GM18909 (cell line): ENCODE data around the gene KIF14.

Experiments
- ATAC-seq: cut with Tn5 transposase; IDR thresholded peaks from one replicate; pipeline ENCODE4 v1.9.1; 2021; ENCODE audit warnings: mild to moderate bottlenecking; ENCODE audit not compliant: unreplicated experiment, poor library complexity

Gene KIF14, protein sequence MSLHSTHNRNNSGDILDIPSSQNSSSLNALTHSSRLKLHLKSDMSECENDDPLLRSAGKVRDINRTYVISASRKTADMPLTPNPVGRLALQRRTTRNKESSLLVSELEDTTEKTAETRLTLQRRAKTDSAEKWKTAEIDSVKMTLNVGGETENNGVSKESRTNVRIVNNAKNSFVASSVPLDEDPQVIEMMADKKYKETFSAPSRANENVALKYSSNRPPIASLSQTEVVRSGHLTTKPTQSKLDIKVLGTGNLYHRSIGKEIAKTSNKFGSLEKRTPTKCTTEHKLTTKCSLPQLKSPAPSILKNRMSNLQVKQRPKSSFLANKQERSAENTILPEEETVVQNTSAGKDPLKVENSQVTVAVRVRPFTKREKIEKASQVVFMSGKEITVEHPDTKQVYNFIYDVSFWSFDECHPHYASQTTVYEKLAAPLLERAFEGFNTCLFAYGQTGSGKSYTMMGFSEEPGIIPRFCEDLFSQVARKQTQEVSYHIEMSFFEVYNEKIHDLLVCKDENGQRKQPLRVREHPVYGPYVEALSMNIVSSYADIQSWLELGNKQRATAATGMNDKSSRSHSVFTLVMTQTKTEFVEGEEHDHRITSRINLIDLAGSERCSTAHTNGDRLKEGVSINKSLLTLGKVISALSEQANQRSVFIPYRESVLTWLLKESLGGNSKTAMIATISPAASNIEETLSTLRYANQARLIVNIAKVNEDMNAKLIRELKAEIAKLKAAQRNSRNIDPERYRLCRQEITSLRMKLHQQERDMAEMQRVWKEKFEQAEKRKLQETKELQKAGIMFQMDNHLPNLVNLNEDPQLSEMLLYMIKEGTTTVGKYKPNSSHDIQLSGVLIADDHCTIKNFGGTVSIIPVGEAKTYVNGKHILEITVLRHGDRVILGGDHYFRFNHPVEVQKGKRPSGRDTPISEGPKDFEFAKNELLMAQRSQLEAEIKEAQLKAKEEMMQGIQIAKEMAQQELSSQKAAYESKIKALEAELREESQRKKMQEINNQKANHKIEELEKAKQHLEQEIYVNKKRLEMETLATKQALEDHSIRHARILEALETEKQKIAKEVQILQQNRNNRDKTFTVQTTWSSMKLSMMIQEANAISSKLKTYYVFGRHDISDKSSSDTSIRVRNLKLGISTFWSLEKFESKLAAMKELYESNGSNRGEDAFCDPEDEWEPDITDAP (N-terminal part only)

DNA sequence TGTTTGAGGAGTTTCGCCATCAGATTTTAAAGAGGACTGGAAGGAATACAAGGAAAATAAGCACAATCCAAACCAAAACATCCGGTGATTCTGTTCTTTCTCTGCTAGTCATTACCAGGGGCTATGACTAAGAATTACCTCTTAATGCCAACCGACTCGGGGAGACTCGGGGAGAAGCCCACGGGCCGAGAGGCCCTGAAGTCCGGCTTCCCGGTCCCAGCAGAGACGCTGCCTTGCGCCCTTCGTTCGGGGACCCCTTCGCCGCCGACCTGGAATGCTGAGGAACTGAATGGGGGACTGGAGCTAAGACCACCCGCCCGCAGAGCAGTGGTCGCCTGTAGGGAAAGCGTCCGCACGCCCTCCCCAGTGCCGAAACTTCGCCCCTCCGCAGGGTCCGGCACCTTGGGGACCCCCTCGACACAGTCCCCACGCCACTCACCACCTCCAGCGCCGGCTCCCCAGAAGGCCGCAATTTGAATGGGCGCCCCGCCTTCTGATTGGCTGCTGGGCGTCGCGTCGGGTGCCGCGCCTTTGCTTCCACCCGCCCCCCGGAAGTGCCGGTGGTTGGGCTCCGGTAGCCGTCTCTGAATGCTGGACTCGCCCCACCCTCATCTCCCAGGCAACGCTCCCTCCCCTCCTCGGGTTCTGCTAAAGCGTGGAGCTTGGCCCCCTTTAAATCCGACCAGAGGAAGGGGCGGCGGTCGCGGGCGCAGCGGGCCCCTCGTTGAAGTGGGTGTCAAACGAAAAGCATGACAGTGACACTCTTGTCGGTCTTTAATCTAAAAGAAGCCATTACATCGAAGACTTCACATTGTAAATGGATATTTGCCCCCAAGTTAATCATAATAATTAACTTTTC lies at the start of gene KIF14:
Gene KIF14, minus strand, starts transcription at position 479 of the 859 bp plus-strand sequence. CDS start 2,028 bp downstream, outside the sequence.
- peak; percentile 97 for ATAC-seq

DNA sequence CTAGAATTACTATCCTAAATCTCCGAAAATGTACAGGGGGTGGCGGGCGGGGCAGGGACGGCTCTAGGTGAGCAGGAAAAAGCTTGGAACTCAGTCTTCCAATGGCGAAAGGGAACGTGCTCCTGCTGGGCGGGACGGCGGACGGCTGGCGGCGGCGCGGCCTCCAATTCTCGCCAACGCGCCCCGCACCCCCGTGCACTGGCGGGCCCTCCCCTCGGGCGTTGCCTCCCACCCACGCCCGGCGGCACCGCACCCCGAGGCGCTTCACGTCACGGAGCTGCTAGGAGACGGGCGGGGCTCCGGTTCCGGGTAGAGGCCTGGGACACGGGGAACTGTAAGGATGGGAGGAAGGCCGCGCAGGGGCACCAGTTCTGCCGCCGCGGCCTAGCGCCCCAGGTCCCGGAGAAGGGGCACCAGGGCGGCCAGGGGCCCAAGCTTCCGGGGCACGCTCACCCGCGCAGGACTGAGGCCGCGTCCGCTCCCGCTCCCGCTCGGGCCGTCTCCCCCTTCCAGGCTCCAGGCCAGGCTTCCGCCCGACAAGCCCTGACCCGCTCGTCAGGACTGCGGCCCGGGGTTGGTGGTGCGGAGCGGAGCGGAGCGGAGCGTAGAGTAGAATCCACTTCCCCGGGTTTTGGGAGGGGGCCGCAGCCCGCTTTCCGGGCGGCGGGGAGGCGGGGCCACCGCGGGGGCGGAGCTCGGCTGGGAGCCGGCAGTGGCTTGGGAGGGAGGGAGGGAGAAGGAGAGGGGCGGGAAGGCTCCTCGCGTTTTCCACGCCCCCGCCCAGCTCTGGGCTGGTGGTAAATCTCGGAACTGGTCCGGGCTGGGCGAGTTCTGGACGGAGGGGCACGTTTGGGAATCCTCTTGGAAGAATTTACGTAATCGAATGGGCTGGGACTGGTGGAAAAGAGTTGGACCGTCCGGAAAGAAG lies 49.0 kb upstream of the KIF14 start, which contains the start of gene DDX59:
Gene DDX59, minus strand, starts transcription at position 594 of the 928 bp plus-strand sequence. CDS start 3,167 bp downstream, outside the sequence.
- ATAC-seq: peak; percentile 88

DNA sequence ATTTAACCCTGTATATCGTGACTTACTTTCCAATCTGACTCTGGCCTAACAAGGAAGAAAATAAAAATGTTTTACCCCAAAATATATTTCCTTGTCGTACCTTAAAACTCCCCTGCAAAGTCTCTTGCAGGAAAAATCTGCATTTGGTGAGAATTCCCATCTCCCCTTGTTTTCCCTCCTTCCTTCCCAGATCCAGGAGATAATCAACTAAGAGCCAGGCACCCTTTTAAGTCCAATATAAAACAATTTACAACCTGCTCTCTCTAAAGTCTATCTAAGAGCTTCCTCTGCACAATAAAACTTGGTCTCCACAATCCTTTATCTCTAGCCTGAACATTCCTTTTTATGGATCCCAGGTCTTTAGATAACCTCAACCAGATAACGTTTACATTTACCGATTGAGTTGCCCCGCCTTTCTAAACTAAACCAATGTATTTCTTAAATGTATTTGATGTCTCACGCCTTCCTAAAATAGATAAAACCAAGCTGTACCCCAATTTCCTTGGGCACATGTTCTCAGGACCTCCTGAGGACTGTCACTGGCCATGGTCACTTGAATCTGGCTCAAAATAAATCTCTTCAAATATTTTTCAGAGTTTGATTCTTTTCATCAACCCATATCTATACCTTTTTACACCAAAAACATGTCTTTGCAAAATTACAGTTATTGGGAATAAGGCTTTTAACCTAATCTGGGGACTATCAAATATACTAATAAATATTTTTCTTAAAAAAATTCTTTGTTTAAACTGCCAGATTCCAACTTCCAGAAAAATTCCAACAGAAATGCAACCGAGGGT lies 48.2 kb upstream of the KIF14 start:
- ATAC-seq: no peak

DNA sequence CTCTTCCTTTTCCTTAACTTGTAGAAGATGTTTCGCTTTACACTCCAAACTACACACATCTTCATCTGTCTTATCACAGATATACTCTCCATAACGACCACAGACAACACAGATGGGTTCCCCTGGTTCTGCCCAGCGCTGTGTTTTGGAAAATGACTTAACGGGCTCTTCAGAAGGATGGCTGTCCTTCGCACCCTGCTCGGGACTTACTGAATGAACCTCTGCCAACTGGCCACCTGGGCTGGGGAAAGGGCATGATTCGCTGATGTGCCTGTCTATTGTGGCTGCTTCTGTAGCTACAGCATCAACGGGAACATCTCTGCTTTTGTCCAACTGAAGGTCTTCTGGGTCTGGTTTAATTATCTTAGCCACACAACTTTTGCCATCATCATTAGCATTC lies 45.8 kb upstream of the KIF14 start:
- no peak for ATAC-seq

DNA sequence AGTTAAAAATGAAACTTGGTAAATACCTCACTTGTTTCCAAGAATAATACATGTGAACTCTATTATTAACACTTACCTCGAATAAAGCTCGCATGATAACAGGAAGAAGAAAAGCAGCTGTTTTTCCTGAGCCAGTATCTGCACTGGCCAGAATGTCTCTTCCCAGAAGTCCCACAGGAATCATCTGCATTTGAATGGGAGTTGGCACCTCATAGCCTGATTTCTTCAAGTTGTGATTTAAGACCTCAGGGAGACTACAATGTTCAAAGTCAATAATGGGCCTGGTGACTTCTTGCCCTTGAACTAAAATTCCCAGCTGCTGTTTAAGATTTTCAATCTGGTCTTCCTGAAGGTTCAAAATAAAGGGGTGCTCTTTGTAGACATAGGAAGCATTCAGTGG lies 45.3 kb upstream of the KIF14 start:
- ATAC-seq: no peak

DNA sequence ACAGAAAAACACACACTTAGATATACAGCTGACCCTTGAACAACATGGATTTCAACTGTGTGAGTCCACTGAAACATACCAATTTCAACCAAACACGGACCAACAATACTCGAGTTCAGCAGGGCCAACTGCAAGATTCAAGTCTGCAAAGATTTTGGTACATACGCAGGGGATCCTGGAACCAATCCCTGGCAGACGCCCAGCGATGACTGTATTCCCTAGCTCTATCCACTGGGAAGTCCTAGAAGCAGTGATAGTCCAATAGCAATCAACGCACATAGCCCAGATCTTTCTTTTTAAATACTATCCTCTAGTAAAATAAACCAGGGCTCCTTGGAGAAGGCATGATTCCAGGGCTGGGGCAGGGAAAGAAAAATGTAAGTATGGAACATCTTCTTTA lies 40.2 kb upstream of the KIF14 start:
- ATAC-seq: no peak

DNA sequence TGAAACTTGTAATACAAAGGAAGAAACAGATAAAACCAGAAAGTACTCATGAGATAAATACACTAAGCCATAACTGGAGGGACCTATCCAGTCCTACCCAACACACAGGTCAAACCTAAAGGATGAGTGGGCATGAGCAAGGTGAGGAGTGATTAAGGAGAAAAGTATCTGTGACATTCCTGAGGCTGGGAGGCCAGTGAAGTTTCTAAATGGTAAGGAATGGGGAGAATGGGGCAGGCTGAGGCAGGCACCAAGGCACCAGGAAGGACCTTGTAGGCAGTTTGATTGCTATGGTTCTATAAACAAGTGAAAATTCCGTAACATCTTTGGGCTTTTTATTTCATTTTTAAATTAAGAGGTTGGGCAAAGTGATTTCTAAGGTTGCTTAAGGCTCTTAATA lies 38.7 kb upstream of the KIF14 start:
- no peak for ATAC-seq

DNA sequence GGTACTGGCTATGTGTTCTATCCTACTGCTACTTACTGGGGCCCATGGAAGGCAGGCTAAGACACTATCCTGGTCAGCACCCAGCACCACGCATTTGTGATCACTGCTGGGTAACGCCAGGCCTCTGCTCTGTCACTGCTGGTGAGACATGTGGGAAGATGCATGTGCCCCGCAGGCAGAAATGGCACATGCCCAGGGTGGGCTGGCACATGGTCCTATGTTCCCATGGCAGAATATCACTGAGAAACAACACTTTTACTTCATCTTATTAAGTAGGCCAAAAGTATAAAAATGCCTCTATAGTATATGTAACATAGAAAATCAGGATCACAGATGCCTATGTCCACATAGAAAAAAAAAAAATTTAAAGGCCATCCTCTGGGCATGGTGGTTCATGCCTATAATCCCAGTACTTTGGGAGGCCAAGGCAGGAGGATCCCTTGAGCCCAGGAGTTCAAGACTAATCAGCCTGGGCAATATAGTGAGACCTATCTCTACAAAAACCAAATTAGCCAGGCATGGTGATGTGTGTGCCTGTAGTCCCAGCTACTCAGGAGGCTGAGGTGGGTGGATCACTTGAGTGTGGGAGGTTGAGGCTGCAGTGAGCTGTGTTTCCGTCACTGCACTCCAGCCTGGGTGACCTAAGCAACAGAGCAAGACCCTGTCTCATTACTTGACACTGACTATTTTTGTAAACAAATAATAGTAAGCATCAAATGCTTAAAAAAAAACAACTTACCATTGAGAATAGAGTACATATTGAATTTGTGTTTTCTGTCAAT lies 37.7 kb upstream of the KIF14 start:
- no peak for ATAC-seq

DNA sequence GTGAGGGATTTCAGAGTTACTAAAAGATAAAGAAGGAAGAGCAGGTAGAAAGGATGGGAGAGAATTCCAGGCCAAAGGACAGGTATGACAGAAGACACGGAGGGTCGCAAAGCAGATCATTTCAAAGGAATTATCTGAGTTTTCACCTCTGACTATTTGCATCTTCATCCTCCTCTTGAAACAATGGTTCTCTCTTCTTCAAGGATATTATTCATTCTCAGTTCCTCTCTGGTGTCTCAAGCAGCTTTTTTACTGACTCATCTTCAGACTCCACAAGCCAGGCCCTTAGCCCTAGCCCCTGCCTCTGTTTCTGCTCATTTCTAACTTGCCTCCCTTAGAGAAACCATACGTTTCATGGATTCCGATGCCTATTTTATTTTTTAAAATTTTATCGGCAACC lies 34.1 kb upstream of the KIF14 start:
- peak; percentile 91 for ATAC-seq

DNA sequence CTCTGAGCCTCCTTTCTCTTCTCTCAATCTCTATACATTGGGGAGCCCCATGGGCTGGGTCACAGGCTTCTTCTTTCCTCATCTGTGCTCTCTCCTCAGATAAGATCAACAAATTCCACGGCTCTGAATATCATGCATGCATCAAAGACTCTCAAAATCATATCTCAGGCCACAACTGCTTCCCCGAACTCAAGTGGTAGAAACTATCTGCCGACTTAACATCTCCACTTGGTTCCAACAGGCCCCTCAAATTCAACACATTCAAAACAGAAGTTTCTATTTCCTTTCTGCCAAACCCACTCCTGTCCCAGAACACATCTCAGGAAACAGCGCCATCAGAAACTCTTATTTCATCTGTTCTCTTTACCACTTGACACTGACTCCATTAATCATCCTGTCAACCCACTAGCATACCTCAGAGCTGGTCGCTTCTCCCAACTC lies 32.5 kb upstream of the KIF14 start:
- peak; percentile 33 for ATAC-seq

DNA sequence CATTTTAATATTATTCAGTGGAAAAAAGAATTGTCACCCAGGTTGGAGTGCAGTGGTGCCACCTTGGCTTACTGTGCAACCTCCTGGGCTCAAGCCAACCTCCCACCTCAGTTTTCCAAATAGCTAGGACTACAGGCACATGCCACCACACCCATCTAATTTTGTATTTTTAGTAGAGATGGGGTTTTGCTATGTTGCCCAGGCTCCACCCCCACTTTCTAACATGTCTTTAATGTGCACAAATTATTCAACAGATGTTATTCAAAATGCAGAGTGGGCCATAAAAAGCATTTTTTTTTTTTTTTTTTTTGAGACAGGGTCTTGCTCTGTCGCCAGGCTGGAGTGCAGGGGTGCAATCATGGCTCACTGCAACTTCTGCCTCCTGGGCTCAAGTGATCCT lies 31.8 kb upstream of the KIF14 start:
- ATAC-seq: no peak

DNA sequence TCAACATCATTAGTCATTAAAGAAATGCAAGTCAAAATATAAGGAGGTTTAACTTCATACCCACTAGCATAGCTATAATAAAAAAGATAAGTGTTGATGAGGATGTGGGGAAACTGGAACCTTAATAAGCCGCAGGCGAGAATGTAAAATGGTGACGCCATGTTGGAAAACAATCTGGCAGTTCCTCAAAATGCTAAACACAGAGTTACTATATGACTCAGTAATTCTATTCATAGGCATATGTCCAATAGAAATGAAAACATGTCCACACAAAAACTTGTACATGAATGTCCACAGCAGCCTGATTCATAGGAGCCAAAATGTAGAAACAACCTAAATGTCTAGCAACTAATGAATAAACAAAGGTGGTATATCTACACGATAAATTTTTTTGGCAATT lies 26.0 kb upstream of the KIF14 start:
- no peak for ATAC-seq

DNA sequence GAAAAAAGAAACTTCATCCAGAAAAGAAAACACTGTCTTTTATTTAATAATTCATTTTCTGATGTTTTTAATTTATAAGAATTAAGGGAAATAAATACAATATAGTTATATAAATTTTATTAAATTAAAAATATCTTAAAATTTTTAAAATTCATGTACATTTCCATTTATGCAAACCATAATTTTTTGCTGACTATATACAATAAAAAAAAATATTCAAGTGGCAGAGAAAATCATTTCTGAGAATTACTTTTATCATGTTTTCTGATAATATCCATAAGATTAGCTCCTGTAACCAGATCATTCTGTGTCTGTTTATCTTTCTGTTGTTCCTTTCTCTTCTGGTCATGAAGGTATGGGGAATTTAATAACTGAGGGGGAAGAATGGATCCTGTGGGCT lies 23.5 kb upstream of the KIF14 start:
- ATAC-seq: no peak

DNA sequence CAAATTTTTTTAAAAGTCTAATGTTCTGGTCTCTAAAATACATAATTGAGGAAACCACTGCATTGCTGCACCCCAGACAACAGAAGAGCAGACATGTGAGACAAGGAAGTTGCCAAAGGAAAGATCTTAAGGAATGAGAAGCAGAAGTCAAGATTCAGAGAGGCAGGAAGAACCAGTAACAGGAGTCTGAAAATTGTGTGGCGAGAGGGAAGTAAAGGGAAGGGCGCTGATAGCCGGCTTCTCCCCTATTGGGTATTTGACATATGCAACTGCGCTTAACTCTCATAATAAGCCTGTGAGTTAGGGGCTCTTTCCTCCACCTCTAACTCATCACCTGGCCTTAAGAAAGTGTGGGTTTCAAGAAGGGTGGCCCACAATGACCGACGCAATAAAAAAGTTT lies 21.9 kb upstream of the KIF14 start:
- ATAC-seq: no peak

DNA sequence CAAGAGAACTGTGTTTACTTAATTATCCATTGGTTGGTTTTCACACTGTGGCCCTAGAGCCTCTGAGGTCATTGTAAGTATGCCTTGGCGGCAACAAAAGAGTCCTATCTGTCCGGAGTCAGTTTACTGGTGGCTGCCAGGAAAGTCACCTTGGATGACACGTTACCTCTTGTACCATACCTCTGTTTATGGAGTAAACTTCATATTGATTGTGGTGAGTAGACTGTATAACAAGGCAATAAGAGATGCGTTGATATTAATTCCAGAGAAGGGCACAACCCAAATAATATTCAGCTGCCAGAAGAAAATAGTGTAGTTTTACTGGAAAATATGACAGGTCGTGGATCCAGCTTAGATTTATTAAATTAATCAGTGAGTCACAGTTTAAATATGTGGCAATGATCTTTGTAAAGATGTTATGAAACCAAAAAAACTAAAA lies 20.4 kb upstream of the KIF14 start:
- ATAC-seq: no peak

DNA sequence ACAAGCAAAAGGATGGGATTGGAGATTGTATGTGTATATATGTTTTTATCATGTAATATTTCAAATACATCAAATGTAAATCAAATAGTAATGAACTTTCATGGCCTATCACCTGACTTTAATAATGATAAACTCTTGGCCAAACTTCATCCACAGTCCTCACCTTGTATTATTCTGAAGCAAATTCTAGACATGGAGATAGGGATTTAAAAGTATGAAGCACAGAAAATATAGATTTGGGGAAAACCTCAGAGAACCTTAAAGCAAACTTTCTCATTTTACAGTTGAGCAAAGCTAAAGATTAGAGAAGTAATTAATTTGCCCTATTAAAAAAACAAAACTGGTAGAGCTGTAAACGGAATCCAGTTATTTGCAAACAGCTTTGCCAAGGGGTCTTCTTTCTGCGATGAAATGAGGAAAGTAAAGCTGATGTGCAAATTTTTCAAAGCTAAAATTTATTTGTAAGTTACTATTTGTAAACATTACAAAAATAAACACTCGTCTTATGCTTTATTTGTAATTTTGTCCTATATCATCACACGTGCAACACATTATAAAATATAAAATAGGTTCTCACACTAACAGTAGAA lies 19.9 kb upstream of the KIF14 start:
- no peak for ATAC-seq

DNA sequence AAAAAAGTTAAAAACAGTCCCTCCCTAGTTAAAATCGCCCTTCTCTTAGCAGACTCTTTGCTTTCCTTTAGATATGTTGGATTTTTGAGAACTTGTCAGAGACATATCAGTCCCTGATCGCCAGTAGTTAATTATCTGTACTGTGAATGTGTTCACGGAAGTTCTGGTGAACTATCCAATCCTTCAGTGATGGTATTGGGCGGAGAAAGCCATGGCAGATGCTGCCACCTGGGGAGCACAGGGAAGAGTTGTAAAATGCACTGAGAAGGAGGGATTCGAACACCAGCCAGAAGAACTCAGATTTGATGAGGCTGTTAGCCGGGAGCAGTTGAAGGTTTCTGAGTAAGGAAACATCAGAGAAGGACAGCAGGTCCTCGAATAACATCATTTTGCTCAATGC lies 17.5 kb upstream of the KIF14 start:
- ATAC-seq: no peak
